Fibroblast of peridontal ligament (primary cell): ENCODE results near the gene SMO.
"Not testable (repeated sequence)": the region's sequence is repeated elsewhere in the genome, so short reads cannot be mapped to it uniquely, and the experiment has no call there.

ENCODE experiments used
- DNase-seq: peaks from one replicate; pipeline ENCODE4 v3.0.0-alpha.2; 2010; ENCODE audit errors: extremely low read depth

The SMO gene

GRCh38 chr7:129169686-129170440, 18.6 kb upstream of the SMO start:
- DNase-seq = no peak

GRCh38 chr7:129170441-129171021, 17.9 kb upstream of the SMO start:
- DNase-seq = no peak

- not testable (repeated sequence) for DNase-seq
Observed at GRCh38 chr7:129173861-129174260, 14.6 kb upstream of the SMO start.

- DNase-seq = no peak
Observed at GRCh38 chr7:129176916-129177710, 11.3 kb upstream of the SMO start.

GRCh38 chr7:129184981-129185670, 3.3 kb upstream of the SMO start:
- no peak for DNase-seq

- DNase-seq = no peak
Observed at GRCh38 chr7:129186749-129187260, 1.6 kb upstream of the SMO start.

GRCh38 chr7:129187681-129188371, 607 bp upstream of the SMO start:
- no peak for DNase-seq

GRCh38 chr7:129188892-129189660, 643 bp downstream of the SMO start:
- no peak for DNase-seq

- DNase-seq = no peak
Observed at GRCh38 chr7:129189661-129190310, 1.4 kb downstream of the SMO start.

- no peak for DNase-seq
Observed at GRCh38 chr7:129191272-129191671, 2.8 kb downstream of the SMO start.

GRCh38 chr7:129193892-129194291, 5.5 kb downstream of the SMO start:
- no peak for DNase-seq

GRCh38 chr7:129197771-129198170, 9.3 kb downstream of the SMO start:
- no peak for DNase-seq

GRCh38 chr7:129199406-129199805, 11.0 kb downstream of the SMO start:
- DNase-seq = no peak

- no peak for DNase-seq
Observed at GRCh38 chr7:129202058-129202777, 13.8 kb downstream of the SMO start.

GRCh38 chr7:129203050-129203741, 14.8 kb downstream of the SMO start:
- no peak for DNase-seq

- no peak for DNase-seq
Observed at GRCh38 chr7:129205126-129205818, 16.8 kb downstream of the SMO start.

- DNase-seq = no peak
Observed at GRCh38 chr7:129205987-129206785, 17.8 kb downstream of the SMO start.
